Esophagus muscularis mucosa (tissue), 4 donors: ENCODE results near the gene MPEG1.

Experiments
- EP300 ChIP-seq: sonication (generic); formaldehyde crosslinking; IDR thresholded peaks from one replicate; pipeline ENCODE4 v1.6.1; 2017; ENCODE audit warnings: antibody characterized with exemption
- POLR2A ChIP-seq: fragments of 450-650 bp; IDR thresholded peaks from one replicate; pipeline ENCODE4 v1.6.1; 2017; ENCODE audit warnings: antibody characterized with exemption, moderate library complexity, mild to moderate bottlenecking, low read depth
- TF ChIP-seq, protein P1 (sequence below), 3 experiments: fragments of 200-600 bp in 2 of 3; fragments of 450-650 bp in 1 of 3; sonication (generic) in 2 of 3; IDR thresholded peaks; one replicate each; pipeline ENCODE4 v1.5.1; 2017 to 2019; ENCODE audit warnings: antibody characterized with exemption in 3 of 3, mild to moderate bottlenecking in 2 of 3, moderate library complexity in 1 of 3

DNA sequence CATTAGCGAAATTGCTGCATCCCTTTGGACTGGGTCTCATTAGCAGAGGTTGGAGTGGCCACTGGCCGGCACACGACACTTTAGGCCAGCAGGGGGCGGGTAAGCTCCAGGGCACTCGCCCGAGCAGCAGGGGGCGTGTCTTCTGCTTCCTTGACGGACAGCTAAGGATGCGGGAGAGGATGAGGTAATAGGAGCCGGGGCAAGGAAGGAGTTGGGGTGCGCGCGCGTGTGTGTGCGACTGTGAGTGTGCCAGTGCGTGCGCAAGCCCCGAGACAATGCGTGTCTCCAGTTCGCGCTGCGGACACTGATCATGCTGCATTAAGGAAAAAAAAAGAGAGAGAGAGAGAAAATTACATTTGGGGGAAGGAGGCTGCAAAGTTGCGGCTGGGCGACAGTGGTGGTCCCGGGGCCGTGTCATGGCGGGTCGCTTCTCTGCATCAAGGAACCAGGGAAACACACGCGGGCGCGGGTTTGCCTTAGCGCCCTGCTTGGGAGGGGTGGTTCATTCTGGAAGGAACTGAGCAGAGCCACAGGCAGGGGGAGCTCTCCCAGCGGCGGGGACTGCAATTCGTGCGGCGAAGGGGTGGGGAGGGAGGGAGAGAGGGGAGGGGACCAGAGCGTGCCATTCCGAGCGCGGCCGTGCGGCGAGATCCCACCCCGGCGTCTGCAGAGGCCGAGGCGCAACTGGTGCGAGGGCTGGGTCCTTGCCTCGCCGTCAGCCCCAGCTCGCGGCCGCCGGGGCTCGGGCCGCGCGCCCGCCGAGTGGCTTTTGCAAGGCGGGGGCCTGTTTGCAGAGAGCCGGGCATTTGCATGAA is 41.0 kb downstream of the MPEG1 start, which contains the start of gene DTX4:
- TF ChIP-seq, protein P1, sequence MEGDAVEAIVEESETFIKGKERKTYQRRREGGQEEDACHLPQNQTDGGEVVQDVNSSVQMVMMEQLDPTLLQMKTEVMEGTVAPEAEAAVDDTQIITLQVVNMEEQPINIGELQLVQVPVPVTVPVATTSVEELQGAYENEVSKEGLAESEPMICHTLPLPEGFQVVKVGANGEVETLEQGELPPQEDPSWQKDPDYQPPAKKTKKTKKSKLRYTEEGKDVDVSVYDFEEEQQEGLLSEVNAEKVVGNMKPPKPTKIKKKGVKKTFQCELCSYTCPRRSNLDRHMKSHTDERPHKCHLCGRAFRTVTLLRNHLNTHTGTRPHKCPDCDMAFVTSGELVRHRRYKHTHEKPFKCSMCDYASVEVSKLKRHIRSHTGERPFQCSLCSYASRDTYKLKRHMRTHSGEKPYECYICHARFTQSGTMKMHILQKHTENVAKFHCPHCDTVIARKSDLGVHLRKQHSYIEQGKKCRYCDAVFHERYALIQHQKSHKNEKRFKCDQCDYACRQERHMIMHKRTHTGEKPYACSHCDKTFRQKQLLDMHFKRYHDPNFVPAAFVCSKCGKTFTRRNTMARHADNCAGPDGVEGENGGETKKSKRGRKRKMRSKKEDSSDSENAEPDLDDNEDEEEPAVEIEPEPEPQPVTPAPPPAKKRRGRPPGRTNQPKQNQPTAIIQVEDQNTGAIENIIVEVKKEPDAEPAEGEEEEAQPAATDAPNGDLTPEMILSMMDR (IDR thresholded peaks at IDR 0.05) = peak; percentile 72 to 94 (median 88)
- TF ChIP-seq EP300 = no peak
- no peak for TF ChIP-seq POLR2A
